ENCODE measurements around the gene DPEP1. TPM values are rescaled to one million over a fixed set of nuclear protein-coding genes. Genes with fewer than 3 reads are reported as not detected.

The DPEP1 gene
- total RNA-seq, 2 donors from 2014 or later, result not detected

DNA sequence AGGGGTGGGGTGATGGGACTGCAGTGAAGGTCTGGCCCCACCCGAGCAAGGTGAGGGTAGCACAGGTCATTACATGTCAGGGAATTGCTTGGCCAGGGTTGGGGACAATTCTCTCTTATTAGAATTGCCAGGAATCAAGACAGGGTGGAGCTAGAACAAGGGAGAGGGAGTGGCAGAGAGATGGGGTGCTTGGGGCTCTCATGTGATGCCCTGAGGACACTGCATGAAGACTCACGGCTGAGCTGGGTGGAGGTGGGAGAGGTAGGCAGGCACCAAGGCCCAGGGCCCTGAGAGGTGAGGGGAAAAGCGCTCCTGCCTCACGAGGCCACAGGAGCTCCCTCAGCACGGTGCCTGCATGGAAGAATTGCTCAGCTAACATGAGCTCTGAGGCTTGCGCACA is 3.6 kb downstream of the DPEP1 start:
- Histone ChIP-seq H3K27ac (no peak overlapping the region), H3K4me3 (no peak overlapping the region), H3K4me1 (ENCODE audit: control insufficient read depth in 1 of 2, low read depth in 2 of 2) (no peaks in the 10 kb centered on the region), H3K9me3 (no peaks in the 10 kb centered on the region), H3K36me3 (no peaks in the 10 kb centered on the region), H3K27me3 (replicated peaks; ENCODE audit: insufficient read depth) (no peaks in the 10 kb centered on the region)
- ATAC-seq (ENCODE audit: insufficient number of reproducible peaks, low FRiP score, low read depth), result no peak
- TF ChIP-seq, protein P1, sequence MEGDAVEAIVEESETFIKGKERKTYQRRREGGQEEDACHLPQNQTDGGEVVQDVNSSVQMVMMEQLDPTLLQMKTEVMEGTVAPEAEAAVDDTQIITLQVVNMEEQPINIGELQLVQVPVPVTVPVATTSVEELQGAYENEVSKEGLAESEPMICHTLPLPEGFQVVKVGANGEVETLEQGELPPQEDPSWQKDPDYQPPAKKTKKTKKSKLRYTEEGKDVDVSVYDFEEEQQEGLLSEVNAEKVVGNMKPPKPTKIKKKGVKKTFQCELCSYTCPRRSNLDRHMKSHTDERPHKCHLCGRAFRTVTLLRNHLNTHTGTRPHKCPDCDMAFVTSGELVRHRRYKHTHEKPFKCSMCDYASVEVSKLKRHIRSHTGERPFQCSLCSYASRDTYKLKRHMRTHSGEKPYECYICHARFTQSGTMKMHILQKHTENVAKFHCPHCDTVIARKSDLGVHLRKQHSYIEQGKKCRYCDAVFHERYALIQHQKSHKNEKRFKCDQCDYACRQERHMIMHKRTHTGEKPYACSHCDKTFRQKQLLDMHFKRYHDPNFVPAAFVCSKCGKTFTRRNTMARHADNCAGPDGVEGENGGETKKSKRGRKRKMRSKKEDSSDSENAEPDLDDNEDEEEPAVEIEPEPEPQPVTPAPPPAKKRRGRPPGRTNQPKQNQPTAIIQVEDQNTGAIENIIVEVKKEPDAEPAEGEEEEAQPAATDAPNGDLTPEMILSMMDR (IDR thresholded peaks at IDR 0.05), result no peak
- no peak for DNase-seq (ENCODE audit: low spot score)

DNA sequence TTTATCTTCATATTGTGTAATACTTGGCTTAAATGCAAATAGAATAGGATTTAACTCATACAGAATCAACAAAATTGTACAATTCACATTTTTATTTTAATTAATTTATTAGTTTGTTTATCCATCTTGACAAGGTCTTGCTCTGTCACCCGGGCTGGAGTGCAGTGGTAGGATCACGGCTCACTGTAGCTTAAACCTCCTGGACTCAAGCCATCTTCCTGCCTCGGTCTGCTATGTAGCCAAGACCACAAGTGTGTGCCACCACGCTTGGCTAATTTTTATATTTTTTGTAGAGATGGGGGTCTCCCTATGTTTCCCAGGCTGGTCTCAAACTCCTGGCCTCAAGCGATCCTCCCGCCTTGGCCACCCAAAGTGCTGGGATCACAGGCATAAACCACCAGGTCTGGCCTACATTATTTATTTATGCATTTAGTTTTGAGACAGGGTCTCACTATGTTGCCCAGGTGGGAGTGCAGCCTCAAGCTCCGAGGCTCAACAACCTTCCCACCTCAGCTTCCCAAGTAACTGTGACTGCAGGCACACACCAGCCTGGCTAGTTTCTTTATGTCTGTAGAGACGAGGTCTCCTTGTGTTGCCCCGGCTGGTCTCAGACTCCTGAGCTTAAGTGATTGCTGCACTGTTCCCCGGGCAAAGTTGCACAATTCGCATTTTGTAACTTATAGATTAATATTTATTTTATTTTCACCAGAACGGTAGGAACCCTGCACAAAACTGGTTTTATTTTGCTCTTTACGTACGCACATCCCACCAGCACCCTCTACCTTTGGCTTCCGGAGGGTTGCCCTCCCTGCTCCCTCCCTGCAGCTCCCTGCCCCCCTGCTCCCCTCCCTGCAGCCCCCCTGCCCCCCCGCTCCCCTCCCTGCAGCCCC is 4.9 kb downstream of the DPEP1 start:
- TF ChIP-seq, protein P1 (IDR thresholded peaks at IDR 0.05), result no peak
- Histone ChIP-seq H3K4me3 (no peak overlapping the region), H3K4me1 (ENCODE audit: control insufficient read depth in 1 of 2, low read depth in 2 of 2) (no peaks in the 10 kb centered on the region), H3K36me3 (no peaks in the 10 kb centered on the region), H3K27ac (no peak overlapping the region), H3K27me3 (replicated peaks; ENCODE audit: insufficient read depth) (no peaks in the 10 kb centered on the region), H3K9me3 (no peaks in the 10 kb centered on the region)
- DNase-seq (ENCODE audit: low spot score) (no peak), ATAC-seq (ENCODE audit: insufficient number of reproducible peaks, low FRiP score, low read depth) (no peak)

DNA sequence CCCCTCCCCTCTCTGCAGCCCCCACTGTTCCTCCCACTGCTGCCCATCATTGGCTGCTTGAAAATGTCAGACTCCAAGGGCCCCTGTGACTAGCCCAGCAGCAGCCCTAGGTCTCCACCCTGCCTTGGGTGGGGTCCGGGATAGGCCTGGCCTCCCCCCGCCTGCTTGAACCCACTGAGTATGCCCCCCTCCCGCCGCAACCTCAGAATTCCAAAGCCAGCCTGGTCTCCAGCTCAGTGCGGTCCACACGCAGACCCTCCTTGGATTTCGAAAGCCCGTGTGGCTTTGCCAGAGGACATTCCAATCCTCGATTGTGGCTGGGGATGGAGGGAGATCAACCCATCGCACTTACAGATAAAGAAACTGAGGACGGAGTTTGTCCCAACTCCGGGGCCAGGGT is 6.4 kb downstream of the DPEP1 start:
- no peak for ATAC-seq (ENCODE audit: insufficient number of reproducible peaks, low FRiP score, low read depth)
- Histone ChIP-seq H3K4me3 (no peak overlapping the region), H3K4me1 (ENCODE audit: control insufficient read depth in 1 of 2, low read depth in 2 of 2) (no peaks in the 10 kb centered on the region), H3K27me3 (replicated peaks; ENCODE audit: insufficient read depth) (no peaks in the 10 kb centered on the region), H3K9me3 (no peaks in the 10 kb centered on the region), H3K27ac (no peak overlapping the region), H3K36me3 (no peaks in the 10 kb centered on the region)
- DNase-seq (ENCODE audit: low spot score), result no peak
- TF ChIP-seq, protein P1 (IDR thresholded peaks at IDR 0.05), result no peak

DNA sequence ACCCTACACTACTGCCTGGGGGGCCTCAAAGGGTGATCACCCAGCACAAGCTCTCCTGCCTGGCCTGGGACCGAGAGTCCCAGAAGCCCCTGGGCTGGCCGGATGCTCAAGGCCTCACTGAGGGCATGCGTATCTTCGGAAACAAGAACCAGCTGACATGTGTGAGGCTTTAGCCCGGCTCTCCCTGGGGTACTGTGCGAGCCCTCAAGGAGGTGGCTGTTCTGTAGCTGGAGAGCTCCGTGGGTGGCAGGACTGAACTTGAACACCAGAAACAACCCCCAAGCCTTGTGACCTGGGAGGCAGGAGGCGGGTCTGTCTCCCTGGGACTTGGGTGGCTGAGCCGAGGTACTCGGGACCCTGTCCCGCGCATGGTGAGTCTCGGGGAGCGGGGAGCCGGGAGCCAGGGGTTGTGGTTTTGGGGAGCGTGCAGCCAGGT is 7.0 kb downstream of the DPEP1 start:
- no peak overlapping the region for H3K27ac ChIP-seq
- DNase-seq (ENCODE audit: low spot score) (no peak), ATAC-seq (ENCODE audit: insufficient number of reproducible peaks, low FRiP score, low read depth) (no peak)
- no peaks in the 10 kb centered on the region for H3K27me3 ChIP-seq (replicated peaks; ENCODE audit: insufficient read depth)
- H3K4me3 ChIP-seq, result no peak overlapping the region
- H3K9me3 ChIP-seq, result no peaks in the 10 kb centered on the region
- no peaks in the 10 kb centered on the region for H3K36me3 ChIP-seq
- TF ChIP-seq, protein P1 (IDR thresholded peaks at IDR 0.05), result no peak
- no peaks in the 10 kb centered on the region for H3K4me1 ChIP-seq (ENCODE audit: control insufficient read depth in 1 of 2, low read depth in 2 of 2)

DNA sequence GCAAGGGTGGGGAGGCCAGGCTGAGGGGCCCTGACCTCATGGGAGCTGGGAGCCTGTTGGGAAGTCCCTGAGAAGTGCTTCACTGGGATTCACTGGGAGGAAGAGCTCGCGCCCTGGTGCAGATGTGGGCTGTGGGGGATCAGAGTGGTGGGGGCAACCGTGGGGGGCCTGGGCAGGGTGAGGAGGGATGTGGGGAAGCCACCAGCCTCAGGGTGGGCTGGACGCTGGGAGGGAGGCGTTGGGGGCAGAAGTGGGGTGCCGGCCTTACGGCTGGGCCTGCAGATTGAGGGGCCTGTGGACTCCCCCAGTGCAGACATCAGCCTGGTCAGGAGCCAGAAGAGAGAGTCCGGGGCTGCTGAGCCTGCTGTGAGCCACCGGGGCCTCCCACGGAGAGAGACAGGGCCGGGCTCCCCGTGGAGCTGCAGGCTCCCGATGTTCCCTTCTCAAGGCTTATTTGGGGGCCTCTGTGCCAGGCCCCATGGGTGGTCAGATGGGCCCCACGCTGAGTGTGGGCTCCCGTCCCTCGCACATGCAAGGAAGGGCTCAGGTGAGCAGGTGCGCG is 7.8 kb downstream of the DPEP1 start:
- H3K4me3 ChIP-seq, result no peak overlapping the region
- no peaks in the 10 kb centered on the region for H3K9me3 ChIP-seq
- DNase-seq (ENCODE audit: low spot score) (no peak), ATAC-seq (ENCODE audit: insufficient number of reproducible peaks, low FRiP score, low read depth) (no peak)
- no peaks in the 10 kb centered on the region for H3K4me1 ChIP-seq (ENCODE audit: control insufficient read depth in 1 of 2, low read depth in 2 of 2)
- H3K27ac ChIP-seq, result no peak overlapping the region
- H3K27me3 ChIP-seq (replicated peaks; ENCODE audit: insufficient read depth), result no peaks in the 10 kb centered on the region
- H3K36me3 ChIP-seq, result no peaks in the 10 kb centered on the region
- TF ChIP-seq, protein P1 (IDR thresholded peaks at IDR 0.05), result no peak

Measured in thoracic aorta (tissue), 2 donors.